Testis (tissue), 2 donors: Measurements from ENCODE around the gene SEPHS2.

Experiments
- CTCF ChIP-seq, 3 experiments: fragments of 450-650 bp in 2 of 3; fragments of 200-600 bp in 1 of 3; sonication (generic) in 1 of 3; IDR thresholded peaks; one replicate each; pipeline ENCODE4 v1.5.1; 2016 to 2019; ENCODE audit warnings: antibody characterized with exemption in 3 of 3, mild to moderate bottlenecking in 2 of 3, moderate library complexity in 1 of 3
- POLR2A ChIP-seq: fragments of 450-650 bp; IDR thresholded peaks from one replicate; pipeline ENCODE4 v1.6.1; 2017; ENCODE audit warnings: antibody characterized with exemption, mild to moderate bottlenecking, moderate library complexity

DNA sequence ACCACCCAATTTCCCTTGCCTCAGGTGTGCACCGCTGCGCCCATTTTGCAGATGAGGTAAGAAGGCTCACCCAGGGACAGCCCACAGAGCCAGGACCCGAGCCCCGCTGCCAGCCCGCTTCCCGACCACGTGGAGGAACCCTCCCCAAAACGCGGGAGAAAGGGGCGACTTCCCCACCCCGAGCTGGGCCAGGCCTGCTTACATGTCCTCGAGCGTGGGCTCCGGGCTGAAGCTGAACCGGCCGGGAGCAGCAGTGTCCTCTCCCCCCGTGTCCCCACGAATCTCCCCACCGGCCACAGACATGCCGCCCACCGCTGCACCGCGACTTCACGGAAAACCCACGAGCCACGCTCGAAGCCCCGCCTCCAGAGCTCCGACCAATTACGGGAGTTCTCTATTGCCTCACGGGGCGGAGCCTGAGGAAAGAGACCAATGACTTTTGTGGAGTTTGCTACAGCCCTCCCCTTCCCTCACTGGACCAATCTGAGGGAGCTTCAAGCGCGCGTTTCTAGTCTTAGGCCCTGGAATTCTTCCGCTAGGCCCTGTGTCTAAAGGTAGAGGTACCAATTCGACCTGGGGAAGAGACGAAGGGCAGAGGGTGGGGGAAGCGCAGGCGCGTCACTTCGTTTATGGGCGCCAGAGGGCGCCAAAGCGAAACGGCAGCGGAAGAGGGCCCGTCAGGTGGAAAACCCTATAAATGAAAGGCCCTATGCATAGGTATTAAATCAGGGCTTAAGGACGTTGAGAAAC lies 15.8 kb downstream of the SEPHS2 start, which contains the start of gene DCTPP1:
- TF ChIP-seq POLR2A (no peak), CTCF (IDR thresholded peaks at IDR 0.05) (peak; percentile 65 to 83 (median 77))
